BJ (cell line): ENCODE measurements around the gene RASSF5. TPM values are rescaled to one million over a fixed set of nuclear protein-coding genes. Genes with fewer than 3 reads are reported as not detected.

ENCODE experiments used
- CTCF ChIA-PET: fragments of 350-600 bp; formaldehyde crosslinking; extraction: SDS; loops from one replicate; lab custom pipeline; 2021; ENCODE audit warnings: antibody characterized with exemption, inconsistent platforms; lab: Yijun Ruan, JAX
- POLR2A ChIA-PET: fragments of 300-600 bp; sonication (Branson Sonifier 250); formaldehyde crosslinking; extraction: SDS; loops from one replicate; lab custom pipeline; 2021; ENCODE audit warnings: antibody characterized with exemption; lab: Charles Lee
- DNase-seq: peaks from one replicate; pipeline ENCODE4 v3.0.0-alpha.2; 2011; ENCODE audit warnings: low read depth
- H3K27me3 ChIP-seq: 2 replicates; pipeline ENCODE4 v1.6.0; 2011; ENCODE audit warnings: low read length; ENCODE audit not compliant: control insufficient read depth, insufficient read depth
- H3K36me3 ChIP-seq: 2 replicates; pipeline ENCODE4 v1.5.1; 2011; ENCODE audit warnings: low read length; ENCODE audit not compliant: control insufficient read depth, insufficient read depth
- H3K4me3 ChIP-seq: 2 replicates; pipeline ENCODE4 v1.5.1; 2011; ENCODE audit warnings: low read depth, mild to moderate bottlenecking, control low read depth, low read length
- polyA plus RNA-seq: library from polyadenylated mRNA; depleted of rRNA; stranded (reverse); fragments of >200 nt; gene quantifications from 2 replicates; pipeline ENCODE4 v1.2.3, GENCODE V29; 2011
- TF ChIP-seq, protein P1 (sequence below): IDR thresholded peaks from 2 replicates; pipeline ENCODE4 v1.5.1; 2011; ENCODE audit warnings: low read depth, mild to moderate bottlenecking, control low read depth, inconsistent platforms, low read length, moderate library complexity; ENCODE audit not compliant: insufficient read depth

Gene RASSF5
- polyA plus RNA-seq, 1 experiment = 2.1 TPM

DNA sequence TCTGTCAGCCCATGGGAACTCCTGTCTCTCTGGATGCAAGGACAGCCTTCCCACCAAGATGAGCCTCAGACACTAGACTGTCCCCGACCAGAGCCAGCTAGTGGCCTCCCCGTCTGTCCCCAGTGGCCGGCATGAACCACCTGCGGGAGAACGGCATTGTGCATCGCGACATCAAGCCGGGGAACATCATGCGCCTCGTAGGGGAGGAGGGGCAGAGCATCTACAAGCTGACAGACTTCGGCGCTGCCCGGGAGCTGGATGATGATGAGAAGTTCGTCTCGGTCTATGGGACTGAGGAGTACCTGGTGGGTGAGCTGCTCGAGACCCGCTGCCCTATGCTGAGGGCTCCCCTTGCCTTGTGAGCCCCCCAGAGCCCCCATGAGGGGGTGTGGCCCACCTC is 31.3 kb upstream of the RASSF5 start:
- POLR2A ChIA-PET = no interaction called here
- TF ChIP-seq, protein P1, sequence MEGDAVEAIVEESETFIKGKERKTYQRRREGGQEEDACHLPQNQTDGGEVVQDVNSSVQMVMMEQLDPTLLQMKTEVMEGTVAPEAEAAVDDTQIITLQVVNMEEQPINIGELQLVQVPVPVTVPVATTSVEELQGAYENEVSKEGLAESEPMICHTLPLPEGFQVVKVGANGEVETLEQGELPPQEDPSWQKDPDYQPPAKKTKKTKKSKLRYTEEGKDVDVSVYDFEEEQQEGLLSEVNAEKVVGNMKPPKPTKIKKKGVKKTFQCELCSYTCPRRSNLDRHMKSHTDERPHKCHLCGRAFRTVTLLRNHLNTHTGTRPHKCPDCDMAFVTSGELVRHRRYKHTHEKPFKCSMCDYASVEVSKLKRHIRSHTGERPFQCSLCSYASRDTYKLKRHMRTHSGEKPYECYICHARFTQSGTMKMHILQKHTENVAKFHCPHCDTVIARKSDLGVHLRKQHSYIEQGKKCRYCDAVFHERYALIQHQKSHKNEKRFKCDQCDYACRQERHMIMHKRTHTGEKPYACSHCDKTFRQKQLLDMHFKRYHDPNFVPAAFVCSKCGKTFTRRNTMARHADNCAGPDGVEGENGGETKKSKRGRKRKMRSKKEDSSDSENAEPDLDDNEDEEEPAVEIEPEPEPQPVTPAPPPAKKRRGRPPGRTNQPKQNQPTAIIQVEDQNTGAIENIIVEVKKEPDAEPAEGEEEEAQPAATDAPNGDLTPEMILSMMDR = no peak
- Histone ChIP-seq H3K27me3 (no peaks in the 10 kb centered on the region), H3K36me3 (peaks cover 38% of the 10 kb centered on the region), H3K4me3 (no peak overlapping the region)
- CTCF ChIA-PET = interaction anchor here (6.1 to 8.1 kb wide), 2 partner anchors 13 kb away, joined by 49 to 77 read pairs; no protein-coding TSS in a partner anchor
- no peak for DNase-seq

DNA sequence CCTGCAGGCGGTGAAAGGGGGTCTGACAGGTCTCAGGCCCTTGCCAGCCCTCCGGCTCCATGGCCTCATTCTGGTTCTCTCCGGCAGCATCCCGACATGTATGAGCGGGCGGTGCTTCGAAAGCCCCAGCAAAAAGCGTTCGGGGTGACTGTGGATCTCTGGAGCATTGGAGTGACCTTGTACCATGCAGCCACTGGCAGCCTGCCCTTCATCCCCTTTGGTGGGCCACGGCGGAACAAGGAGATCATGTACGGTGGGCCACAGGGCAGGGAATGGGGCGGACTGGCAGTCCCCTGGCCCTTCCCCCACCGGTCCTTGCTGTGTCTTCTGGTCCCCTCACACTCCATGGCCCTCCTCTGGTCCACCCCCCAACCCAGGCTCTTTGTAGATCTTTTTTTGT is 30.7 kb upstream of the RASSF5 start:
- ChIA-PET POLR2A (no interaction called here), CTCF (interaction anchor here (6.1 to 8.1 kb wide), 2 partner anchors 13 kb away, joined by 49 to 77 read pairs; no protein-coding TSS in a partner anchor)
- TF ChIP-seq, protein P1 = no peak
- DNase-seq = no peak
- Histone ChIP-seq H3K36me3 (peaks cover 38% of the 10 kb centered on the region), H3K27me3 (no peaks in the 10 kb centered on the region), H3K4me3 (no peak overlapping the region)

DNA sequence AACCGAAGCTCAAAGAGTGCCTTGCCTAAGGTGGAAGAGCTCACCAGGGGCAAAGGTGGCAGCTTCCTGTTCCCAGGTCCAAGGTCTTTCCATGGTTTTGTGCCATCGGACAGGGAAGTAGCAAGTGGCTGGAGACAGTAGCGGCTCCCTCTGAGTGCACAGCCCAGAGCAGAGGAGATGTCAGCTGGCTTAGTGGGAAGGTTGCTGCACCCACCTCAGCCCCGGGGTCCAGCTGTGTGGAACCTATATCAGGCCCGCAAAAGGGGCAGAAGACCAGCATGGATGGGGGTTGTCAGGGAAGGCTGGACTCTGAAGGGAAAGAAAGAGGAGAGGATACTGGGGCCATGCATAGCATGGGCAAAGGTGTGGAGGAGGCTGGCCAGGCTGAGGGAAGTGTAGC is 30.2 kb upstream of the RASSF5 start:
- TF ChIP-seq, protein P1 = no peak
- no peak for DNase-seq
- no peaks in the 10 kb centered on the region for H3K27me3 ChIP-seq
- POLR2A ChIA-PET = no interaction called here
- CTCF ChIA-PET = interaction anchor here (1.1 to 8.1 kb wide), 3 partner anchors 12 to 187 kb away, joined by 3 to 77 read pairs (median 49); no protein-coding TSS in a partner anchor
- H3K4me3 ChIP-seq = no peak overlapping the region
- H3K36me3 ChIP-seq = peaks cover 40% of the 10 kb centered on the region

DNA sequence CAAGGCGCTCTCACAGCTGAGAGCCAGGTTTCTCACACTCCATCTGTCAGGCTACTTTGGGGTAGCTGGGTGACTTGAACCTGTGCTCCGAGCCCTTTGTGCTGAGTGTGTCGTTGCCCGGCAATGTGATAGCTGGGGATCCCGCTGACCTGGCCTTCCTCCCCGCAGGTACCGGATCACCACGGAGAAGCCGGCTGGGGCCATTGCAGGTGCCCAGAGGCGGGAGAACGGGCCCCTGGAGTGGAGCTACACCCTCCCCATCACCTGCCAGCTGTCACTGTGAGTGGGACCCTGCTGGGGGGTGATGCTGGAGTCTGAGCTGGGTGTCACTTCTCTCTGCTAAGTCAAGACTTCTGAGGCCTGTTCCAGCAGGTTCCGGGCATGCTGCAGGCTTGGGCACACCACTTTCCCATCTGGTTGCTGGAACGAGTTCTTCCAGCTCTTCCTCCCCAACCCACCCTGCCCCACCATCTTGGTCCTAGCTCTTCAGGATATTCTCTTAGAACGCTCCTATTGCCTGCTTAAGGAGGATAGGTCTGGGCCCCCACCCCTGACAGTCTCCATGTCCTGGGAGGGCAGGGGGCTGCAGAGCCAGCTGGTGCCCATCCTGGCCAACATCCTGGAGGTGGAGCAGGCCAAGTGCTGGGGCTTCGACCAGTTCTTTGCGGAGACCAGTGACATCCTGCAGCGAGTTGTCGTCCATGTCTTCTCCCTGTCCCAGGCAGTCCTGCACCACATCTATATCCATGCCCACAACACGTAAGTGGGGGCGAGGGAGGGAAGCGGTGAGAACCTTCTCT is 29.6 kb upstream of the RASSF5 start:
- Histone ChIP-seq H3K27me3 (no peaks in the 10 kb centered on the region), H3K4me3 (no peak overlapping the region), H3K36me3 (peaks cover 46% of the 10 kb centered on the region)
- CTCF ChIA-PET = interaction anchor here (0.6 to 8.1 kb wide), 6 partner anchors 12 to 187 kb away, joined by 3 to 77 read pairs (median 8); partner anchors contain the start of gene DYRK3
- no peak for DNase-seq
- POLR2A ChIA-PET = no interaction called here
- TF ChIP-seq, protein P1 = no peak

DNA sequence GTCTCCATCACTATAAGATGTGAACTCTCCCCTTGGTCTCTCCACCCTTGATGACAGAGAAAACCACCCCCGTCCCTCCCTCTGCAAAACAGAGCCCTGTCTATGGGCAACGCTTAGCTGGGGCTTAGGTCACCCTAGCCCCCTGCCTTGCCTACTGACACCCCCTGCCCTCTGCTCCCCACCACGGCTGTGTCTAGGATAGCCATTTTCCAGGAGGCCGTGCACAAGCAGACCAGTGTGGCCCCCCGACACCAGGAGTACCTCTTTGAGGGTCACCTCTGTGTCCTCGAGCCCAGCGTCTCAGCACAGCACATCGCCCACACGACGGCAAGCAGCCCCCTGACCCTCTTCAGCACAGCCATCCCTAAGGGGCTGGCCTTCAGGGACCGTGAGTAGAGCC is 28.6 kb upstream of the RASSF5 start:
- CTCF ChIA-PET = interaction anchor here (0.7 to 8.1 kb wide), 22 partner anchors 8 to 504 kb away, joined by 3 to 77 read pairs (median 6); partner anchors contain the start of genes DYRK3 and IKBKE
- POLR2A ChIA-PET = interaction anchor here (0.6 kb wide), 1 partner anchor 309 kb away, joined by 4 read pairs; no protein-coding TSS in a partner anchor
- Histone ChIP-seq H3K4me3 (no peak overlapping the region), H3K27me3 (no peaks in the 10 kb centered on the region), H3K36me3 (peaks cover 50% of the 10 kb centered on the region)
- no peak for DNase-seq
- TF ChIP-seq, protein P1 = no peak
